BLaER1 (cell line): ENCODE data around the gene SNX5.

Source experiments
- H3K27ac ChIP-seq: shearing (Covaris generic); formaldehyde crosslinking; 2 replicates; pipeline ENCODE4 v1.8.1; 2022
- H3K27me3 ChIP-seq: shearing (Covaris generic); formaldehyde crosslinking; 2 replicates; pipeline ENCODE4 v1.8.1; 2022
- H3K36me3 ChIP-seq: shearing (Covaris generic); formaldehyde crosslinking; 2 replicates; pipeline ENCODE4 v1.8.1; 2022
- H3K4me1 ChIP-seq: shearing (Covaris generic); formaldehyde crosslinking; 2 replicates; pipeline ENCODE4 v1.8.1; 2022
- H3K4me2 ChIP-seq: shearing (Covaris generic); formaldehyde crosslinking; 2 replicates; pipeline ENCODE4 v1.8.1; 2022
- H3K4me3 ChIP-seq: shearing (Covaris generic); formaldehyde crosslinking; 2 replicates; pipeline ENCODE4 v1.8.1; 2022
- H3K9ac ChIP-seq: shearing (Covaris generic); formaldehyde crosslinking; 2 replicates; pipeline ENCODE4 v1.8.1; 2022
- H3K9me3 ChIP-seq: shearing (Covaris generic); formaldehyde crosslinking; 2 replicates; pipeline ENCODE4 v1.8.1; 2022
- H4K20me1 ChIP-seq: shearing (Covaris generic); formaldehyde crosslinking; 2 replicates; pipeline ENCODE4 v1.8.1; 2022
- Cebpa-rat ChIP-seq: shearing (Covaris generic); IDR thresholded peaks from 2 replicates; pipeline ENCODE4 v1.8.1; 2022

The SNX5 gene

GRCh38 chr20:17893445-17893844 is 75.1 kb downstream of the SNX5 start:
- no peak for TF ChIP-seq Cebpa-rat
- no peak overlapping the region for H3K4me3 ChIP-seq
- peaks cover 30% of the 10 kb centered on the region for H3K4me1 ChIP-seq
- H3K27me3 ChIP-seq: no peaks in the 10 kb centered on the region; the same call in 1 of the 2 replicates
- no peaks in the 10 kb centered on the region for H4K20me1 ChIP-seq
- H3K9ac ChIP-seq: no peak overlapping the region
- H3K4me2 ChIP-seq: no peak overlapping the region
- no peaks in the 10 kb centered on the region for H3K36me3 ChIP-seq
- H3K27ac ChIP-seq: no peak overlapping the region
- peaks cover 40% of the 10 kb centered on the region for H3K9me3 ChIP-seq

GRCh38 chr20:17892189-17892938 is 76.2 kb downstream of the SNX5 start:
- Histone ChIP-seq H3K4me1 (peaks cover 26% of the 10 kb centered on the region), H3K9me3 (peaks cover 40% of the 10 kb centered on the region), H3K27ac (no peak overlapping the region), H4K20me1 (no peaks in the 10 kb centered on the region), H3K36me3 (no peaks in the 10 kb centered on the region), H3K4me3 (no peak overlapping the region), H3K4me2 (no peak overlapping the region), H3K9ac (no peak overlapping the region), H3K27me3 (no peaks in the 10 kb centered on the region; the same call in 1 of the 2 replicates)
- no peak for TF ChIP-seq Cebpa-rat
